CD4-positive, alpha-beta T cell (primary cell): Measurements from ENCODE around the gene IBTK. TPM values are rescaled to one million over a fixed set of nuclear protein-coding genes. Genes with fewer than 3 reads are reported as not detected.
"Not testable (repeated sequence)": the region's sequence is repeated elsewhere in the genome, so short reads cannot be mapped to it uniquely, and the experiment has no call there.

Source experiments
- ATAC-seq: fragments of 200-7000 bp; cut with Tn5 transposase; one replicate; pipeline ENCODE4 v1.10.0; 2022; ENCODE audit warnings: mild to moderate bottlenecking; ENCODE audit not compliant: poor library complexity
- CTCF ChIA-PET: fragments of 350-600 bp; sonication (Branson Sonifier 250); formaldehyde crosslinking; loops from one replicate; lab custom pipeline; 2021; ENCODE audit warnings: antibody characterized with exemption, inconsistent platforms; lab: Charles Lee
- POLR2A ChIA-PET: fragments of 350-600 bp; sonication (Branson Sonifier 250); formaldehyde crosslinking; loops from one replicate; lab custom pipeline; 2021; ENCODE audit warnings: antibody characterized with exemption, inconsistent platforms; lab: Charles Lee
- DNase-seq, 14 experiments: peaks; one replicate each; pipeline ENCODE4 v3.0.0-alpha.2; 2013 to 2020; ENCODE audit warnings: mixed read lengths in 2 of 14
- H3K27ac ChIP-seq, 2 donors: one replicate each; pipeline versions ENCODE4 v1.5.1 to v1.7.0; 2013; ENCODE audit warnings: low read length in 2 of 2, low read depth in 1 of 2, mild to moderate bottlenecking in 1 of 2
- H3K27me3 ChIP-seq, 2 experiments: 1 replicate in 1 of 2; 2 replicates in 1 of 2; pipeline versions ENCODE4 v1.6.1 to v1.7.0; 2013; ENCODE audit warnings: low read length in 2 of 2, control low read depth in 1 of 2, mild to moderate bottlenecking in 1 of 2, moderate library complexity in 1 of 2; ENCODE audit not compliant: insufficient read depth in 2 of 2, control insufficient read depth in 1 of 2
- H3K36me3 ChIP-seq: one replicate; pipeline ENCODE4 v1.6.1; 2013; ENCODE audit warnings: low read length, control low read depth; ENCODE audit not compliant: insufficient read depth
- H3K4me1 ChIP-seq: one replicate; pipeline ENCODE4 v1.6.1; 2013; ENCODE audit warnings: low read length, control low read depth; ENCODE audit not compliant: insufficient read depth
- H3K4me3 ChIP-seq: one replicate; pipeline ENCODE4 v1.5.1; 2013; ENCODE audit warnings: mild to moderate bottlenecking, low read length, moderate library complexity
- H3K9me3 ChIP-seq, 2 experiments: 1 replicate in 1 of 2; 2 replicates in 1 of 2; pipeline versions ENCODE4 v1.6.1 to v1.7.0; 2013; ENCODE audit warnings: low read length in 2 of 2, mild to moderate bottlenecking in 2 of 2, control low read depth in 1 of 2, moderate library complexity in 1 of 2; ENCODE audit not compliant: control insufficient read depth in 1 of 2, insufficient read depth in 1 of 2
- H3K27ac Mint-ChIP-seq: one replicate; pipeline ENCODE4 v1.8.0; 2020; ENCODE audit warnings: mixed read lengths
- H3K27me3 Mint-ChIP-seq: one replicate; pipeline ENCODE4 v1.8.0; 2021; ENCODE audit warnings: mixed read lengths
- H3K36me3 Mint-ChIP-seq: one replicate; pipeline ENCODE4 v1.8.0; 2021; ENCODE audit warnings: low read depth, mixed read lengths
- H3K4me1 Mint-ChIP-seq: one replicate; pipeline ENCODE4 v1.8.0; 2021; ENCODE audit warnings: low read depth, mixed read lengths
- H3K4me3 Mint-ChIP-seq: one replicate; pipeline ENCODE4 v1.8.0; 2020; ENCODE audit warnings: mild to moderate bottlenecking, mixed read lengths
- H3K9me3 Mint-ChIP-seq: one replicate; pipeline ENCODE4 v1.8.0; 2020; ENCODE audit warnings: mixed read lengths
- CTCF ChIP-seq: fragments of 200-600 bp; IDR thresholded peaks from one replicate; pipeline ENCODE4 v1.8.0; 2022; ENCODE audit warnings: antibody characterized with exemption, mild to moderate bottlenecking
- intact Hi-C, 2 experiments: fragments of 100-400 bp; cut with DNase I in 1 of 2; cut with micrococcal nuclease in 1 of 2; formaldehyde crosslinking; loops; one replicate each; pipeline versions ENCODE4 v1.15.1 to v1.9.0; 2023 to 2025; cut with DNase I, micrococcal nuclease
- total RNA-seq, 174 experiments: library from RNA in 2 of 174; stranded (reverse) in 2 of 174; gene quantifications; one replicate each; pipeline ENCODE4 v1.2.3 and lab custom pipeline; 2021 to 2026

IBTK gene
- total RNA-seq, 2 experiments from 2014 or later: 11.0 to 11.2 TPM

GRCh38 chr6:82197784-82198183 is 49.8 kb downstream of the IBTK start:
- intact Hi-C loops: no loop called here
- H3K27me3 Mint-ChIP-seq: no peaks in the 10 kb centered on the region
- no peak overlapping the region for H3K27ac Mint-ChIP-seq
- peaks cover 74% of the 10 kb centered on the region for H3K36me3 ChIP-seq
- no peaks in the 10 kb centered on the region for H3K4me1 Mint-ChIP-seq
- POLR2A ChIA-PET: no interaction called here
- ATAC-seq (no peak), DNase-seq (no peak)
- no peaks in the 10 kb centered on the region for H3K9me3 Mint-ChIP-seq
- no peak for TF ChIP-seq CTCF
- H3K4me3 Mint-ChIP-seq: no peak overlapping the region
- H3K4me1 ChIP-seq: no peaks in the 10 kb centered on the region
- H3K36me3 Mint-ChIP-seq: peaks cover 79% of the 10 kb centered on the region
- H3K27me3 ChIP-seq: no peaks in the 10 kb centered on the region
- no peak overlapping the region for H3K4me3 ChIP-seq
- CTCF ChIA-PET: interaction anchor here (0.9 kb wide), 1 partner anchor 26 kb away, joined by 3 read pairs; no protein-coding TSS in a partner anchor
- no peak overlapping the region for H3K27ac ChIP-seq
- no peaks in the 10 kb centered on the region for H3K9me3 ChIP-seq

- intact Hi-C loops, H3K27ac Mint-ChIP-seq, H3K9me3 Mint-ChIP-seq, H3K9me3 ChIP-seq, CTCF ChIA-PET, H3K4me1 ChIP-seq, DNase-seq, H3K27me3 ChIP-seq, H3K4me3 ChIP-seq, ATAC-seq, H3K27ac ChIP-seq, H3K4me1 Mint-ChIP-seq, H3K4me3 Mint-ChIP-seq, H3K27me3 Mint-ChIP-seq: not testable (repeated sequence)
- POLR2A ChIA-PET: interaction anchor here (0.7 kb wide), 1 partner anchor 1270 kb away, joined by 4 read pairs; no protein-coding TSS in a partner anchor
- H3K36me3 Mint-ChIP-seq: peaks cover 79% of the 10 kb centered on the region
- H3K36me3 ChIP-seq: peaks cover 70% of the 10 kb centered on the region
Observed at GRCh38 chr6:82197245-82197644, 50.3 kb downstream of the IBTK start.

- ChIA-PET CTCF (no interaction called here), POLR2A (no interaction called here)
- intact Hi-C loops: no loop called here
- no peaks in the 10 kb centered on the region for H3K27me3 Mint-ChIP-seq
- H3K27ac Mint-ChIP-seq: no peak overlapping the region
- Histone ChIP-seq H3K4me3 (no peak overlapping the region), H3K9me3 (no peaks in the 10 kb centered on the region), H3K27me3 (no peaks in the 10 kb centered on the region), H3K36me3 (peaks cover 74% of the 10 kb centered on the region), H3K4me1 (no peaks in the 10 kb centered on the region), H3K27ac (no peak overlapping the region)
- no peak for DNase-seq
- TF ChIP-seq CTCF: no peak
- no peak for ATAC-seq
- no peak overlapping the region for H3K4me3 Mint-ChIP-seq
- H3K36me3 Mint-ChIP-seq: peaks cover 84% of the 10 kb centered on the region
- no peaks in the 10 kb centered on the region for H3K4me1 Mint-ChIP-seq
- H3K9me3 Mint-ChIP-seq: no peaks in the 10 kb centered on the region
Observed at GRCh38 chr6:82196161-82196560, 51.4 kb downstream of the IBTK start.

- no peaks in the 10 kb centered on the region for H3K9me3 Mint-ChIP-seq
- CTCF ChIA-PET: no interaction called here
- Histone ChIP-seq H3K4me3 (no peak overlapping the region), H3K4me1 (no peaks in the 10 kb centered on the region), H3K9me3 (no peaks in the 10 kb centered on the region), H3K36me3 (peaks cover 77% of the 10 kb centered on the region), H3K27me3 (no peaks in the 10 kb centered on the region), H3K27ac (no peak overlapping the region)
- no peak for TF ChIP-seq CTCF
- no peaks in the 10 kb centered on the region for H3K27me3 Mint-ChIP-seq
- H3K4me1 Mint-ChIP-seq: no peaks in the 10 kb centered on the region
- ATAC-seq: no peak
- intact Hi-C loops: no loop called here
- peaks cover 87% of the 10 kb centered on the region for H3K36me3 Mint-ChIP-seq
- H3K4me3 Mint-ChIP-seq: no peak overlapping the region
- POLR2A ChIA-PET: no interaction called here
- no peak overlapping the region for H3K27ac Mint-ChIP-seq
- no peak for DNase-seq
Observed at GRCh38 chr6:82195619-82196018, 51.9 kb downstream of the IBTK start.
